Activated CD8-positive, alpha-beta memory T cell treated with anti-CD3 and anti-CD28 coated beads, Interleukin-2, amount 50 U/mL, for 48 hours (primary cell): Measurements from ENCODE around the gene ABAT.
"Not testable (repeated sequence)": the region's sequence is repeated elsewhere in the genome, so short reads cannot be mapped to it uniquely, and the experiment has no call there.

Experiments
- DNase-seq: peaks from one replicate; pipeline ENCODE4 v3.0.0-alpha.2; 2020

Gene ABAT

DNA sequence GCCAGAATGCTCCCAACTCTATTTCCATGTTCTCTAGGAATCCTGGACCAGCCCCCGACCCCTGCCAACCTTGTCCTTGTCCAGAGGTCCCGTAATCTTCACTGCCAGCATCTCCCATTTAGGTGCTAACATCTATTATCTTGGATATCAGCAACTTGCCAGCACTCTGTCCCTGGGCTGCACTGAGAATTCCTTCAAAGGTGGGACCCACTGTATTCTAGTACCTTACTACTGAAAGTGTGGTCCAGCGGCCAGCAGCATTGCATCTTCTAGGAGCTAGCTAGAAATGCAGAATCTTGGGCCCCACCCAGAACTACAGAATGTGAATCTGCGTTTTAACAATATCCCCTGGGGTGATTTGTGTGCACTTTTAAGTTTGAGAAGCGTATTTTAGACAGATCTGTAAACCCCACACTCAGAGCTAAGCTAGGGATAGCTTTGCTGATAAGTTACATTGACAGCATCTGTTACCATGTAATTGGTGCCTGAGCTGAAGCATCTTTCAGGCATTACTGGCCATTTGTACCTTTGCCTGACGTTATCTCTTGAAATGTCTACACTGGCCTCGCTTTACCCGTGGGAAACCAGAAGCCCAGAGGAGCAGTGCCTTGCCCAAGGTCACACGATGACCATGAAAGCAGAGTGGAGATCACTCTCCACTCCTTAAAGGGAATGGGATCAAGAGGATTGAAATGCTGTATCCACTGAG lies 8.3 kb downstream of the ABAT start:
- no peak for DNase-seq

DNA sequence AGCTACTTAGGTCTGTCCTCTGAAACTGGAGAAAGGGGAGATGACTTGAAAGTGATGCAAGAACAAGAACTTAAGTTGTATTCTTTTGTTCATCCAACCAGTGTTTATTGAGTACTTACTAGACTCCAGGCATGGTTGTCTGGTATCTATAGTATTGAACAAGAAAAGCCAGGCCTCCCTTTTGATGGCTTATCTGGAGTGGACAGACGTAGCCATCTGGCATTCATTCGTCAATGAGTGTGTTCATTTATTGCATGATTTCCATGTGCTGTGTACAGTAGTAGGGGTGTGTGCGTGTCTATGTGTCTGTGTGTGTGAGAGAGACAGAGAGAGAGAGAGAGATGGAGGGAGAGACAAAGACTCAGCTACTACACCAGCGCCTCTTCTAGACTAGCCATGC lies 9.2 kb downstream of the ABAT start:
- no peak for DNase-seq

DNA sequence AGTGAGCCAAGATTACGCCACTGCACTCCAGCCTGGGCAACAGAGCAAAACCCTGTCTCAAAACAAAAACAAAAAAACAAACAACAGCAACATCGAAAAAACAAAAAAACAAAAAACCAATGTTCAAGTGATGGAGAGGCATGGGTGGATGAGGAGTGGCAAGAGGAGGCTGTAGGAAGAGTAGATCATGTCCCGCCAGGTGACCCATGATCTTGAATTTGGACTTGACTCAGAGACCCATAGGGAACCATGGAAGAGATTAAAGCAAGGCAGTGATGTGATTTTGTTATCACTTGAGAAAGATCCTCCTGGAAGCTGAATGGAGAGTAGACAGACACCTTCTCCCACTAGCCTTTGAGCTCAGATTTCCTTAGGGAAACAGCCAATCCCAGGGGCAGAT lies 11.2 kb downstream of the ABAT start:
- DNase-seq = no peak

DNA sequence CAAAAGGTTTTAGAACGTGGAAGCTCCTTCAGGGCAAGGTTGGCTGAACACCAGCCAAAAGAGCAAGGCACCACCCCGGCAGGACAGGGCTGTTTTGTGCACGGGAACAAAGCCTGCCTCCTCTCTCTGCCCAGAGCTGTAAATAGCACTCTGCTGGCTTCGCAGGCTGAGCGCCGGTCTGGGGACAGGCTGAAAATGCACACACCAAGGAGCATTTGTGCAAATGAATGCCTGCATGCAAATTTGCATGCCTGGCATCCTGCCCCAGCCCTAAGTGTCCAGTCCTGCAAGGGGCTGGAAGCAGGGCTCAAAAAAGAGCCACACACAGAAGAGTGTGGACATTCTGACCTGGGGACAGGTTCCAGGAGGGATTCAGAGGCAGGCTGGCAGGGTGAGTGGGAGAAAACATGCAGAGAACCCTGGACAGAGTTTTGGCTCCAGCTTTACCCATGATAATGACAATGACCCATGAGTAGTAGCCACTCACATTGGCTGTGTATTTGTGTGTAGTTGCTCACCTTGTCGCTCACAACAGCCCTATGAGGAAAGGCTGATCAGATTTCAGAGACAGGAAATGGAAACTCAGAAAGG lies 11.7 kb downstream of the ABAT start:
- DNase-seq = no peak

DNA sequence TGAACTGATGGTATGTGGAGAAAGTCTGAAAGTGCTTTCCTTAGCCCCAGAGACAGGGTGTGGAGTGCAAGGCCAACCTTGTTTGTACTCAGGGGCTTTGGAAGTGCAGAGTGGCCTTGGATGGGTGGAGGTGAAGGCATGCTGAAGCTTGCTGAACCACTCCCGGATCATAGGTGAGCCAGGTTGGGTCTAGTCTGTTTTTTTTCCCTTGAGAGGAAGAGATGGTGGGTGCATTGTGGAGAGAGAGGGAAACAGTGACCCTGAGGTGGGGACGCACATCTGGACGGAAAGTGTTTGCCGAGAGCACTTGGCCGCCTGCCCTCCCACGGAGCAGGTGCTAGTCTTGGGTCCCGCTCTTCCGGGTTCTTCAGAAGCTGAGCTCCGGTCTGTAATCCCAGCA lies 12.5 kb downstream of the ABAT start:
- DNase-seq = no peak

DNA sequence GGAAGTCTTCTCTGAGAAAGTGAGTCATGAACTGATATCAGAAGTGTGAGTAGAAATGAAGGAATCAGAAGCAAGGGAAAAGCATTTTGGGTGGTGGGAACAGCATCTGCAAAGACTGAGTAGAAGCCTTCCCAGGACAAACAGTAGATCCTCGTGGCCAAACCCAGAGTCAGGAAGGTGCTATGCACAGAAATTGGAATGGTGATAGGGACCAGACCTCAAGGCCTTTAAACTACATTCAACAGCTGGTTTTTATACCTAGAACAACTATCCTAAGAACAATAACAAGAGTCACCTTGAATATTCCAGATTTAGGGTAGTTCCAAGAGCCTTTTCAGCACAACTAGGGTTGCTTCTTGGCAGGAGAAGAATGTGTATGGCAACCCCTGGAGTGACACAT lies 15.3 kb downstream of the ABAT start:
- no peak for DNase-seq

DNA sequence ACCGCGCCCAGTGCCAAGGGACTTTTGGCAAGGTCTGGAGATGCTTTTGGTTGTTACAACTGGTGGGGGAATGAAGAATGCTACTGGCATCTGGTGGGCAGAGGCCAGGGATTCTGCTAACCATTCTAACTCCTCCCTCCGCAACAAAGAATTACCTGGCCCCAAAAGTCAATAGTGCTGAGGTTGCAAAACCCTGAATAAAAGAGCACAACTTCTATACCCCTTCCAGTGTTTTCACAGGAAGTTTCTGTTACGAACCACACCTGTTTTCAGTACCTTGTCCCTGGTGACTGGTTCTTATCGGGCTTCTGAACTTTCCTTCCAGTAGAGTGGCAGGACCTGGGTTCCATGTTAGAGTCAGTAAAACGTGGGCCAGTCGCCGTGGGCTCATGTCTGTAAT lies 17.3 kb downstream of the ABAT start:
- DNase-seq = no peak

DNA sequence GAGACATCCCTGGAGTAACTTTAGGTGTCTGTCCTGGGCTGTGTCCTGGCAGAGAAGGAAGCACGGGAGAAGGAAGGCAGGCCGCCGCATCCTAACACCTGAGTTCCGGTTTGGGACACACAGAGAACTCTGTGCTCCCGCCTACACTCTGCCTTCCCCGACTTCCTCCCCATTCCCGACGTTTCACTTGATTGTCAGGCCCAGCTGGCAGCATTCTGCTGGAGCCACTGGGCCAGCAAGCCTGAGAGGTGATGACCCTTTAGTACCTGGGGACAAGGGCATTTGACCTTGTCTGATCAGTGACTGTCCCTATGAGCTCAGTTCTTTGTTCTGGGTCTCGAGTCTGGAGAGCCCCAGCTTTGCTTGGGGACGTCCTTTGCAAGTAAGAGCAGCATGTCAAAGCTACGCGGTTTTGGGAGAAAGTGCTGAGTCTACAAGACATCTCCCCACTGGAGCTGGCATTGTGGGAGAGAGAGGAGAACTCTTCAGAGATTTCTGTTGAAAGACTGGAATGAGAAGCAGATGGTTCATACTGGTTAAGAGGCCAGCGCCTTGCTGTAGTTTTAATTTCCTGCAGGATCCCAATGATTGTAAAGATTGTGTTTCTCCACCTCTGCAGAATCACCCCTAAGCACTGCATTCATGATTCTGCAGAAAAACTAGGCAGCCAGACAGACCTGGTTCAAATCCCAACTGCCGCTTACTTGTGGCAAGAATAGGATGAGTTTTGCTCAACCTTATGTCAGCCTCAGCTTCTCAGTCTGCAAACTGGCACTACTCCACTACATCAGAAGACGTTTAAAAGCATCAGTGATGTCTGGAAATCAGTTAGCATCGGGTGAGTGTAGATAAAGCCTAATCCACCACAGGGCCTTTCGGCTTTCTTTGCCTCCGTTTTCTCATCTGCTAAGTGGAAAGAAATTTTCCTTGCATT lies 20.6 kb downstream of the ABAT start:
- no peak for DNase-seq

DNA sequence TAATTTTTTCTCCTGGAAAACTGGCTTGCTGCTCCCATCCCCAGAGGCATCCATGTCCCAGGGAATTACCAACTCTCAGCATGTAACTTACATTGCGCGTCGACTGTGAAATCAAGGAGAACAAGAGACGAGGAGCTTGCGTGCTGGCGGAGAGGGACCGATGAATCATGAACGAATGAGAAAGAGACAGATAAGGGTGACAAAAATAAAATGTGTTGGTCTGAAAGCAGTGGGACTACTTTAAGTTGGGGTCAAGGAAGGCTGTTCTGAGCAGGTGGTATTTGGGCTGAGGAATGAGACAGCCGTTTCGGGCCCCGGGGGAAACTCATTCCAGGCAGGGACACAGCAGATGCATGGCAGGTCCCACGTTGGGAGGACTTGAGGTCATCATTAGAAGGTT lies 22.5 kb downstream of the ABAT start:
- no peak for DNase-seq

DNA sequence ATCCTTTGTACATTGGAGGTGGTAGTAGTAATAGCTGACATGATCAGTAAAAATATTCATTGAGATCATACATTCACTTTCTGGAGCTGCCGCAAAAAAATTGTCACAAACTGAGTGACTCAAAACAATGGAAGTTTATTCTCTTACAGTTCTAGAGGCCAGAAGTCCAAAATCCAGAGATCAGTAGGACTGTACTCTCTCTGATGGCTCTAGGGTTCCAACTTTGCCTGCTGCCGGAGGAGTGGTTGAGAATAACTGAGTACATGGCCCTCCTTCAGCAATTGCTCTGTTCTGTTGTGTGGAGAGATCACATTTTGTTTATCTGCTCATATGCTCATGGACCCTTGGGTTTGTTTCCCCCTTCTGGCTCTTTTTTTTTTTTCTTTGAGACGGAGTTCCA lies 23.5 kb downstream of the ABAT start:
- DNase-seq = no peak

DNA sequence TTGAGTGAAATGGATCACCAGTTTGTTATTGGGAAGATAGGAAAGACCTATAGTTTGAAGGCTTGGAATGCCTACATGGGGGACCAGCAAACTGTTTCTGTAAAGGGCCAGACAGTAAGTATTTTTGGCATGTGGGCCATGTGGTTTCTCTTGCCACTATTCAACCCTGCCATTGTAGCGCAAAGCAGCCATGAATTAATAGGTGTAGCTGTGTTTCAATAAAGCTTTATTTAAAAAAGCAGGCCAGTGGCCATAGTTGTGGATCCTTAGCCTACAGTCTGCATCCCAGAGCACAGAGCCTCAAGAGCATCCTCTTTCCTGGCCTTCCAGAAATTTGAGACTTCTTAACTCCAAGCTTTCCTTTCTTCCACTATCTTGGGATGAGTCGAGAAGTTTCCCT lies 29.3 kb downstream of the ABAT start:
- DNase-seq = no peak

DNA sequence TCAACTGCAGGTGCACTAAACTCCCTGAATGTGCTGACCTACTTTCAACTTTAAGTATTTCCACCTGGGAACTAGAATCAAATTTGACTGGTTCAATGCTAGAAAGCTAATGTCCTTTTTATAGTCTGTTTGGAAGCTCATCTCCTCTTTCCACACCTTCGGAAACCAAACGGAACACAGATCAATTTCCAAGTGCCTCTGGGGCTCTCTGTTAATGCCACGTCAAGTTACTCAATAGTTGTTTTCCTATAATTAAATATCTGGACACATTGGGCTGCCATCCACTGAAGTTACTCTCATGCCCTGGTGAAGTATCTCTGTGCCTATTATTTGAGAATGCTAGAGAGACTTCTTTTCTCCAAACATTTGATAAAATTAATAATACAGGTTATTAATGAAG lies 29.7 kb downstream of the ABAT start:
- no peak for DNase-seq

DNA sequence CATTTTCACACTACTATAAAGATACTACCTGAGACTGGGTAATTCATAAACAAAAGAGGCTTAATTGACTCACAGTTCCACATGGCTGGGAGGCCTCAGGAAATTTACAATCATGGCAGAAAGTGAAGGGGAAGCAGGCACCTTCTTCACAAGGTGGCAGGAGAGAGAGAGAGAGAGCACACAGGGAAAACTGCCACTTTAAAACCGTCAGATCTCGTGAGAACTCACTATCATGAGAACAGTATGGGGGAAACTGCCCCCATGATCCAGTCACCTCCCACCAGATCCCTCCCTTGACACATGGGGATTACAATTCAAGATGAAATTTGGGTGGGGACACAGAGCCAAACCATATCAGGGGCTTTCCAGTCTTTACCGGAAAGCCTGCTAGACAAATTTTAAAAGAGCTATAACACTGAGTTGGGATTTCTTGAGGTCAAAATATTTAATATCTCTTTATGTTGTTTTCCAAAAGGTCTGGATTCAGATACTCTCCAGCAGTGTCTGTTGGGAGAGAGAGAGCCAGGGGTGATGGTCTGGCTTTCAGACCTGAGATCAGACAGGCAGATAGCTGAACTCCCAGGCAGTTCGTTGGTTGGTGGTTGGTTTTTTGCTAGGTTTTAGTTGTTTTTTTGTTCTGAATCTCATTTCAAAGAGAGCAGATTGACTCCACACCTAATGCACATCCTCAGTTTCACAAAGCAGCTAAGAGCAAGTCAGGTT lies 30.8 kb downstream of the ABAT start:
- DNase-seq = not testable (repeated sequence)

DNA sequence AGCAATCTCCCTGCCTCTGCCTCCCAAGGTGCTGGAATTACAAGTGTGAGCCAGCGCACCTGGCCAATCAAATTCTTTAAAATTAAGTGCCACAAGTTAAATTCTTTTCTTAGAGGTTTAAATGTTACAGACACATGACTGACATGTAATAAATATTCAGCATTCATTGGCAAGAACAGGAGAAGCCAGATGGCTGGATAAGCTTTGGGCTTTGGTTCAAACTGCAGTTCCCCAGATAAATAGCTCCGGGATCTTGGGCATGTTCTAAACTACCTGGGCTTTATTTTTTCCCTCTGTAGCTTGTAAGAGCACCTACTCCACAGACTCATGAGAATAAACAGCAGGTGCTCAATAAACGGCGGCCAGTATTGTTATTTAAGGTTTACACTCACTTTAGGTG lies 34.1 kb downstream of the ABAT start:
- no peak for DNase-seq

DNA sequence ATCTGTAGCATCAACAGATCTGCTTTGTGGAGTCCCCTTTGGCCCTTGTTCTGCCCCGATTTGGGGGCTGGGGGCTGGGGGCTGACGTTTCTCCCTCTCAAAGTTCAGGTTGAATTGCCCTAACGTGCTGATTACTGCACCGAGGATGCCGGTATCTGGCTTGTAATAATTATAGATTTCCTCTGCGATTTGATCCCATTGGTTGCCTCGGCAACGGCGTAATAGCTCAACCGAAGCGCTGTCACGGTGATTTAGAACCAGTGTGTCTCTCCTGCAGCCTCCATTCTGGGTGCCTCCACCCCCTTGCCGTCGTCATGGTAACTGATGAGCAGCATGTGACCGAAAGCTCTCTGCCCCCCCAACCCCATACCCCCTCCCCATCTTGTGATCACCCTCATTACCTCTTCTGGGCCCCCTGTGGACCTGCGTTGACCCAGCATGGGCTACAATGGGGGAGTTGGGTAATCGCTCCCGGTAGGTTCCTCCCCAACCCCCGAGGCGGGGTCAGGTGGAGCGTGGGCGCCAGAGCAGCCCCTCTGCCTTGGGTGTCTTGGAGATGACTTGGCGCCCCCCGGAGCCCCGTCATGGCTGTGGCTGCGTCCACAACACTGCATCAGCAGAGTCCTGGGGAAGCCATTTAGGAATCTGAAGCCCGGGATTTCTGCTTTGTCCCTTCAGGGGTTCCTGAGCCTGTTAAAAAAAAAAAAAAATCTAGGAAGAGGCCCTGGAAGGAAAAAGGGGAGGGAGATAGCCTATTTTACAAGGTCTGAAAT lies 38.4 kb downstream of the ABAT start:
- DNase-seq = no peak

DNA sequence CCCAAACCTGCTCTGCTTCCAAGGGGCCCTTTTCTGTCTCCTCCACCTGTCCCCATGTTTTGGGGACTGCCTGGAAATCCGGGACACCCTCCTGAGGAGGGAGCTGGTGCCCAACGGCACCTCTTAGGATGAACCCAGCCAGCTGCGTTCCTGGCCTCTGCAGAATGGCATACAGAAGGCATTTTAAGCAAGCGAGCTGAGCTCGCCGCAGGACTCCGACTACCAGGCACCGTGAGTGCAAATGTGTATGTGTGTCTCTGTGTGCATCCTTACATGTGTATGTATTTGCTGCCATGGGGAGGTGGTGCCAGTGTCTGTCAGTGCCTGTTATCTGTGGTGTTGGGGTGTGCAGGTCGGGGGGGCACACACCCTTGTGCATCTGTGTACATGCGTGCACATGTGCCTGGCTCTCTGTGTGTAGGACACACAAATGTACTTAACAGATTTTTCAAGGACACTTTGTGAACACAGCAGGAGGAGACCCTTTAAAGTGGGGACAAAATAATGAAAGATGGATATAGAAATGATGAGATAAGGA lies 39.3 kb downstream of the ABAT start:
- no peak for DNase-seq

DNA sequence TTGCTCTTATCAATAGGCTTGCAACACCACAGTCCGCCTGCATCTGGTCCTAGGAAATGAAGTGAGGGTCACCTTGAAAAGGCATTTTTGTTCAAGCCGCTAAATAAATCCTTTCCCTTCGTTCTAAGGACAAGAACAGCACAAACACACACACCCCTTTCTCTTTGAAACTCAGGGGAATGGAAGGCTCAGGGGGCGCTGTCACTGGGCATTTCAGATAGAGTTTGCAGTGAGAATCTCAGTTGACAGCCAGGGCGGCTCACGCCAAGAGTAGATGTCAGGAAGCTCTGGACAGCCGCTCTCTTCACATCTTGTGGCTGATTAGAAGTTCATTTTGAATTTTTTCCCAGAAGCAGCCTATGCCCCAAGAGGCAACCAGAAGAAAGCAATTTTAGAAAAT lies 39.8 kb downstream of the ABAT start:
- no peak for DNase-seq

DNA sequence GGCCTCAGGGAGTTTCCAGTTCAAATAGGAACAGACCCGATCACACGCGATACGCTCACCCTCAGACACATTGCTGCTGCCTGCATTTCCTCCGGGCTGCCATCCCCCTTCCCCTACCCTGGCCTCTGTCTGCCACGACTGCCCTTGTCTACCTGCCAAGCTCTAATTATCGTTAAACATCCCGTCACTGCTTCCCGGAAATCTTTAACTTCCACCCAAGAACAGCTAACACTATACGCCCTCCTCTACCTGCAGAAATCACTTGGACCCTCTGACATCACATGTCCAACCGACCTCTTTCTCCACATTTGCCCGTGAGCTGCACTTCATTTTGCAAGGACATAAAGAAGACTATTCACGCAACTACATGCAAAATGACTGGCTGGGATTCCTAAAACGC lies 40.4 kb downstream of the ABAT start:
- DNase-seq = no peak

DNA sequence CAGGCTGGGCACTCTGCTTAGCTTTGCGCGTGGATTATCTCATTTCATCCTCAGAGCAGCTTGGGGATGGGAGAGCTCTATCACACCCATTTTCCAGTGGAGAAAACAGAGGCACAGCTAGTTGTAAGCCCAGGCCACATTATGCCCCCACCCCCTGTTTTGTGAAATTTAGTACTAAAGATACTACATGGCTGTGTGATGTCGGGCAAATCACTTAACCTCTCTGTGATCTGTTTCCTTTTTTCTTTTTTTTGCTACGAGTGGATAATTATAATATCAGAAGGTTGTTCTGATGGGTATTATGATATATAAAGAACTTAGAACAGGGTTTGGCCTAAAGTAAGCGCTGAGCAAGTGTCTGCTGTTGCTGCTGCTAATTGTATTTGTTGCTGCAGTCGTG lies 41.6 kb downstream of the ABAT start:
- no peak for DNase-seq

DNA sequence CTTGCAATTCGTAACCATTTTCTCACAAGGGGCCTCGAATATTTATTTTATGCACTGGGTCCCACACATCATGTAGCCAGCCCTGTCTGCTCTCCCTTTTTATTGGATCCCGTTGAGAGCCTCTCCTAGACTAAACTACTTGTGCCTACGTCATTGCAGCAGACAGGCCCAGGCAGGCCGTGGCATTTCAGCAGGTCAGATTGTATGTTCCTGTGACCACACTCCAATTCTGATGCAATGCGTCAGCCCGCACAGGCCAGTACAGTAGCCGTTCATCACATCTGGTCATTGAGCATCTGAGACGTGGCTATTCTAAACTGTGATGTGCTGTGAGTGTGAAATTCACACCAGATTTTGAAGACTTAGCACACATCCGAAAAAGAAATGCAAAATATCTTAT lies 42.2 kb downstream of the ABAT start:
- DNase-seq = no peak

DNA sequence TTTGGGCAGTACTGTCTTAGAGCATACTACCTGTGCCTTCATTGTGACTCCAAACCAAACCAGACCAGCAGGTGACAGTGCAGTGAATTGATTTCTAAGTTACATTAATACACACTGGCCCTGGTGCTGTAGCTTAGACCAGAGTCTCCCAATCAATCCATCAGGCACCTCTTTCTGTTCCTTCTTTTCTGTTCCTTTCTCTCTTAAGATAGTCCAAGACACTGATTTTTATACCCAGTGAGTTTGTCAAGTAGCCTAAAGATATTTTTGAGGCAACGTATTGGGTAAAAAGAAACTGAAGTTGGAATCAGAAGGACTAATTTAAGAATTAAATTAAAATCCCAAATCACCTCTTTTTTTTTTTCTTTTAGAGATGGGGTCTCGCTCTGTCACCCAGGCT lies 43.1 kb downstream of the ABAT start:
- no peak for DNase-seq

DNA sequence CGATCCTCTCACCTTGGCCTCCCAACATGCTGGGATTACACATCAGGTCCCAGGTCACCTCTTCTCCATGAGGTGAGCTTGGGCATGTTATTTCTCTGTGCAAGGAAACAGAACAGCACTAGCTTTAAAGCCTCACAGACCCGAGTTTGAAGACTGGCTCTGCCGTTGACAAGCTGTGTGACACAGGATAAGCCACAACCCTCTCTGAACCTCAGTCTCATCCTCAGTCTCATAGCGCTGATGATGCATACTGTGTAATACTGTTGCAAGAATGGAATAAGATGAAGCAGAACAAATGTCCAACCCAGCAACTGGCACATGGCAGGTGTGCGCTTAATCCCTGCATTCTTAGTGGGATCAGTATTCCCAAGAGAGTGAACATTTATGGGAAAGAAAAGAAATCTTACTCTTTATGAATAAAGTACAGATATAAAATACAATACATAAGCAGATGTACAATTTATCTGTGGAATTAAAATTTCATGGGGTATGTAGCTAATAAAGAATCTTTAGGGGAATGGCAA lies 43.5 kb downstream of the ABAT start:
- no peak for DNase-seq
